Vagina (tissue), 2 donors: ENCODE data around the gene LAMP5.

Source experiments
- CTCF ChIP-seq, 3 experiments: fragments of 450-650 bp in 2 of 3; fragments of 200-600 bp in 1 of 3; sonication (generic) in 1 of 3; IDR thresholded peaks; one replicate each; pipeline ENCODE4 v1.5.1; 2017 to 2019; ENCODE audit warnings: antibody characterized with exemption in 3 of 3, mild to moderate bottlenecking in 2 of 3, moderate library complexity in 2 of 3
- POLR2AphosphoS5 ChIP-seq, 2 donors: sonication (generic); formaldehyde crosslinking; IDR thresholded peaks; one replicate each; pipeline ENCODE4 v1.9.0; 2017; ENCODE audit warnings: antibody characterized with exemption in 2 of 2, mild to moderate bottlenecking in 2 of 2, low read depth in 1 of 2; ENCODE audit not compliant: insufficient read depth in 1 of 2

GRCh38 chr20:9575836-9576235, 61.4 kb downstream of the LAMP5 start:
- TF ChIP-seq CTCF (IDR thresholded peaks at IDR 0.05) (no peak), POLR2AphosphoS5 (IDR thresholded peaks at IDR 0.05; ENCODE audit: insufficient read depth in 1 of 2, low read depth in 1 of 2) (no peak)
